OCI-LY7 (cell line): Measurements from ENCODE around the gene HOXB3. TPM values are rescaled to one million over a fixed set of nuclear protein-coding genes. Genes with fewer than 3 reads are reported as not detected.

Experiments used
- BruUV-seq: library from RNA; stranded (reverse); fragments of 400-500 nt; replicated peaks from 2 replicates; lab custom pipeline; 2021; lab: Mats Ljungman, UMichigan
- CTCF ChIA-PET: fragments of 300-600 bp; sonication (Branson Sonifier 250); formaldehyde crosslinking; loops from one replicate; lab custom pipeline; 2022; ENCODE audit warnings: antibody characterized with exemption; ENCODE audit not compliant: unreplicated experiment; lab: Charles Lee
- POLR2A ChIA-PET: fragments of 300-600 bp; sonication (Branson Sonifier 250); formaldehyde crosslinking; loops from one replicate; lab custom pipeline; 2022; ENCODE audit warnings: antibody characterized with exemption; lab: Charles Lee
- DNase-seq: peaks from one replicate; pipeline ENCODE4 v3.0.0-alpha.2; 2015; ENCODE audit warnings: low spot score
- H2AFZ ChIP-seq: fragments of 200-600 bp; sonication (generic), shearing (Covaris generic); 2 replicates; pipeline ENCODE4 v1.6.1; 2014; ENCODE audit warnings: mild to moderate bottlenecking, antibody characterized with exemption, low read length, moderate library complexity
- H3K27ac ChIP-seq: fragments of 200-600 bp; sonication (generic); 2 replicates; pipeline ENCODE4 v1.5.1; 2014; ENCODE audit warnings: mixed run types, low read depth, mild to moderate bottlenecking, moderate library complexity, low read length, inconsistent platforms; ENCODE audit not compliant: poor library complexity, severe bottlenecking
- H3K36me3 ChIP-seq: fragments of 200-600 bp; sonication (generic); 2 replicates; pipeline ENCODE4 v1.6.1; 2014; ENCODE audit warnings: mild to moderate bottlenecking, antibody characterized with exemption, low read length, moderate library complexity, mixed read lengths; ENCODE audit not compliant: insufficient read depth
- H3K4me1 ChIP-seq: fragments of 200-600 bp; sonication (generic); 2 replicates; pipeline ENCODE4 v1.5.1; 2014; ENCODE audit warnings: mild to moderate bottlenecking, low read length; ENCODE audit not compliant: insufficient read depth, poor library complexity, severe bottlenecking
- H3K4me2 ChIP-seq: fragments of 200-600 bp; sonication (generic); 2 replicates; pipeline ENCODE4 v1.6.1; 2014; ENCODE audit warnings: mild to moderate bottlenecking, low read length
- H3K4me3 ChIP-seq: fragments of 200-600 bp; sonication (generic); 2 replicates; pipeline ENCODE4 v1.5.1; 2014; ENCODE audit warnings: mild to moderate bottlenecking, low read depth, low read length; ENCODE audit not compliant: poor library complexity, severe bottlenecking
- H3K79me2 ChIP-seq: fragments of 200-600 bp; sonication (generic); 2 replicates; pipeline ENCODE4 v1.6.1; 2016; ENCODE audit warnings: low read depth, mild to moderate bottlenecking, low read length, moderate library complexity, mixed read lengths; ENCODE audit not compliant: insufficient read depth
- H3K9me2 ChIP-seq: fragments of 200-600 bp; sonication (generic); 2 replicates; pipeline ENCODE4 v1.6.1; 2016; ENCODE audit warnings: mild to moderate bottlenecking, low read length, mixed read lengths; ENCODE audit not compliant: insufficient read depth
- H3K9me3 ChIP-seq: fragments of 200-600 bp; sonication (generic); 2 replicates; pipeline ENCODE4 v1.6.1; 2014; ENCODE audit warnings: mild to moderate bottlenecking, mixed run types, low read length, mixed read lengths
- H4K20me1 ChIP-seq: fragments of 200-600 bp; sonication (generic); 2 replicates; pipeline ENCODE4 v1.6.1; 2014; ENCODE audit warnings: mild to moderate bottlenecking, antibody characterized with exemption, low read length, moderate library complexity, mixed read lengths; ENCODE audit not compliant: insufficient read depth
- CTCF ChIP-seq: fragments of 200-600 bp; sonication (generic); conservative IDR thresholded peaks from 2 replicates; pipeline ENCODE4 v1.5.1; 2014; ENCODE audit warnings: mild to moderate bottlenecking, antibody characterized with exemption, low read length, moderate library complexity, mixed read lengths
- EZH2phosphoT487 ChIP-seq: fragments of 200-600 bp; sonication (generic); IDR thresholded peaks from 2 replicates; pipeline ENCODE4 v1.6.1; 2018; ENCODE audit warnings: low read depth, borderline replicate concordance, mild to moderate bottlenecking, mixed run types, antibody characterized with exemption, low read length, moderate library complexity, mixed read lengths
- intact Hi-C: fragments of 100-400 bp; cut with micrococcal nuclease; formaldehyde crosslinking; loops from one replicate; pipeline ENCODE4 v1.10.0; 2022; ENCODE audit not compliant: unreplicated experiment
- total RNA-seq, 2 experiments: library from RNA; depleted of rRNA in 1 of 2; stranded (reverse); fragments of >200 nt in 1 of 2; shearing (Covaris generic) in 1 of 2; gene quantifications; 2 replicates each; pipeline ENCODE4 v1.2.3, GENCODE V29; 2014 to 2022

HOXB3 gene
- total RNA-seq, 2 experiments from 2014 or later: 7.7 to 13.0 TPM

- Histone ChIP-seq H2AFZ (no peak overlapping the region), H3K36me3 (no peaks in the 10 kb centered on the region), H3K9me2 (no peaks in the 10 kb centered on the region), H3K4me1 (peaks cover 21% of the 10 kb centered on the region), H3K9me3 (no peaks in the 10 kb centered on the region), H3K4me3 (no peak overlapping the region), H3K4me2 (no peak overlapping the region), H3K79me2 (no peaks in the 10 kb centered on the region), H3K27ac (no peak overlapping the region), H4K20me1 (no peaks in the 10 kb centered on the region)
- CTCF ChIA-PET: no interaction called here
- intact Hi-C loops: no loop called here
- TF ChIP-seq CTCF (no peak), EZH2phosphoT487 (no peak)
- no peak for DNase-seq
- POLR2A ChIA-PET: interaction anchor here (1.4 kb wide), 1 partner anchor 9 kb away, joined by 10 read pairs; no protein-coding TSS in a partner anchor
- BruUV-seq: no TSS peak
Observed at GRCh38 chr17:48503747-48504146, 86.3 kb downstream of the HOXB3 start.

- no peaks in the 10 kb centered on the region for H3K9me3 ChIP-seq
- no TSS peak for BruUV-seq
- DNase-seq: no peak
- no peaks in the 10 kb centered on the region for H3K79me2 ChIP-seq
- H3K4me2 ChIP-seq: no peak overlapping the region
- H4K20me1 ChIP-seq: no peaks in the 10 kb centered on the region
- H3K27ac ChIP-seq: no peak overlapping the region
- H2AFZ ChIP-seq: no peak overlapping the region
- no peaks in the 10 kb centered on the region for H3K36me3 ChIP-seq
- TF ChIP-seq CTCF (no peak), EZH2phosphoT487 (no peak)
- no peaks in the 10 kb centered on the region for H3K9me2 ChIP-seq
- no peak overlapping the region for H3K4me3 ChIP-seq
- intact Hi-C loops: no loop called here
- H3K4me1 ChIP-seq: peaks cover 21% of the 10 kb centered on the region
- ChIA-PET POLR2A (interaction anchor here (1.4 kb wide), 1 partner anchor 10 kb away, joined by 10 read pairs; no protein-coding TSS in a partner anchor), CTCF (no interaction called here)
Observed at GRCh38 chr17:48502901-48503300, 87.1 kb downstream of the HOXB3 start.

- Histone ChIP-seq H3K36me3 (no peaks in the 10 kb centered on the region), H3K4me2 (no peak overlapping the region), H3K9me3 (no peaks in the 10 kb centered on the region), H3K9me2 (no peaks in the 10 kb centered on the region), H3K4me1 (peaks cover 21% of the 10 kb centered on the region), H2AFZ (no peak overlapping the region), H3K4me3 (no peak overlapping the region), H3K27ac (no peak overlapping the region), H4K20me1 (no peaks in the 10 kb centered on the region), H3K79me2 (no peaks in the 10 kb centered on the region)
- DNase-seq: no peak
- ChIA-PET POLR2A (no interaction called here), CTCF (no interaction called here)
- no TSS peak for BruUV-seq
- TF ChIP-seq CTCF (no peak), EZH2phosphoT487 (no peak)
- intact Hi-C loops: no loop called here
Observed at GRCh38 chr17:48502312-48502711, 87.7 kb downstream of the HOXB3 start.
